SK-N-SH treated with all-trans-retinoic acid at 6 μM for 48 hours (cell line): Measurements from ENCODE around the gene HIBCH.

Experiments
- ATAC-seq: fragments of 200-7000 bp; cut with Tn5 transposase; 3 replicates; pipeline ENCODE4 v1.9.1; 2020; ENCODE audit warnings: mild to moderate bottlenecking, moderate library complexity
- CSRNP3 ChIP-seq: fragments of 250-450 bp; sonication (Bioruptor Pico); IDR thresholded peaks from 2 replicates; pipeline ENCODE4 v1.5.1; 2021; ENCODE audit warnings: mild to moderate bottlenecking, moderate library complexity
- TOX ChIP-seq: fragments of 250-450 bp; sonication (Bioruptor Pico); IDR thresholded peaks from 2 replicates; pipeline ENCODE4 v1.8.0; 2021; ENCODE audit warnings: mild to moderate bottlenecking, moderate library complexity, borderline replicate concordance

HIBCH gene

GRCh38 chr2:190156530-190157212 lies 163.0 kb downstream of the HIBCH start:
- ATAC-seq, result no peak

More at GRCh38 chr2:190156530-190157212, 163.0 kb downstream of the HIBCH start:
- TF ChIP-seq TOX (CRISPR knock-in tag) (no peak), CSRNP3 (no peak)
- TF ChIP-seq, all 23 proteins: peak for 0
